Measurements from ENCODE around the gene SH2D3A.

- TF ChIP-seq CTCF (conservative IDR thresholded peaks at IDR 0.05; ENCODE audit: low read depth, low read length) (no peak), EZH2 (IDR thresholded peaks at IDR 0.05; ENCODE audit: borderline replicate concordance, low read depth, low read length, poor library complexity, severe bottlenecking) (no peak)
Observed at GRCh38 chr19:6765738-6766356, 1.4 kb downstream of the SH2D3A start.

Measured in A673 (cell line).